ENCODE data around the gene PEX6.

The PEX6 gene

DNA sequence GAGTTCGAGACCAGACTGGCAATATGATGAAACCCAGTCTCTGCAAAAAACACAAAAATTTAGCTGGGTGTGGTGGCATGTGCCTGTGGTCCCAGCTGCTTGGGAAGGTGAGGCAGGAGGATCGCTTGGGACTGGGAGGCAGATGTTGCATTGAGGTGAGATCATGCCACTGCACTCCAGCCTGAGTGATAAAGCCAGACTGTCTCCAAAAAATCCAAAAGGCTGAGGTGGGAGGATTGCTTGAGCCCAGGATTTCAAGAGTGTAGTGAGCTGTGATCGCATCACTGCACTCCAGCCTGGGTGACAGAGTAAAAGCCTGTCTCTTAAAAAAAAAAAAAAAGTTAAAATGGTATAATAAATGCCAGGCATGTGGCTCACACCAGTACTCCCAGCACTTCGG lies 64.4 kb downstream of the PEX6 start:
- TF ChIP-seq, protein P1, sequence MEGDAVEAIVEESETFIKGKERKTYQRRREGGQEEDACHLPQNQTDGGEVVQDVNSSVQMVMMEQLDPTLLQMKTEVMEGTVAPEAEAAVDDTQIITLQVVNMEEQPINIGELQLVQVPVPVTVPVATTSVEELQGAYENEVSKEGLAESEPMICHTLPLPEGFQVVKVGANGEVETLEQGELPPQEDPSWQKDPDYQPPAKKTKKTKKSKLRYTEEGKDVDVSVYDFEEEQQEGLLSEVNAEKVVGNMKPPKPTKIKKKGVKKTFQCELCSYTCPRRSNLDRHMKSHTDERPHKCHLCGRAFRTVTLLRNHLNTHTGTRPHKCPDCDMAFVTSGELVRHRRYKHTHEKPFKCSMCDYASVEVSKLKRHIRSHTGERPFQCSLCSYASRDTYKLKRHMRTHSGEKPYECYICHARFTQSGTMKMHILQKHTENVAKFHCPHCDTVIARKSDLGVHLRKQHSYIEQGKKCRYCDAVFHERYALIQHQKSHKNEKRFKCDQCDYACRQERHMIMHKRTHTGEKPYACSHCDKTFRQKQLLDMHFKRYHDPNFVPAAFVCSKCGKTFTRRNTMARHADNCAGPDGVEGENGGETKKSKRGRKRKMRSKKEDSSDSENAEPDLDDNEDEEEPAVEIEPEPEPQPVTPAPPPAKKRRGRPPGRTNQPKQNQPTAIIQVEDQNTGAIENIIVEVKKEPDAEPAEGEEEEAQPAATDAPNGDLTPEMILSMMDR (conservative IDR thresholded peaks at IDR 0.05; ENCODE audit: low read depth, low read length): no peak
- H3K4me3 ChIP-seq (ENCODE audit: low read depth, low read length): no peak overlapping the region
- no peak for DNase-seq (ENCODE audit: low read depth)
